Activated CD4-positive, alpha-beta T cell treated with anti-CD3 and anti-CD28 coated beads, Interleukin-2, amount 50 U/mL, for 1 hour (primary cell): Measurements from ENCODE around the gene SUSD3.

ENCODE experiments used
- DNase-seq: peaks from one replicate; pipeline ENCODE4 v3.0.0-alpha.2; 2020

SUSD3 gene

GRCh38 chr9:93030642-93031628 lies 27.6 kb upstream of the SUSD3 start:
- DNase-seq = no peak

GRCh38 chr9:93031629-93032430 lies 26.7 kb upstream of the SUSD3 start:
- no peak for DNase-seq

GRCh38 chr9:93032545-93032944 lies 26.0 kb upstream of the SUSD3 start:
- no peak for DNase-seq

GRCh38 chr9:93033531-93033930 lies 25.0 kb upstream of the SUSD3 start:
- no peak for DNase-seq

GRCh38 chr9:93035106-93035660 lies 23.3 kb upstream of the SUSD3 start:
- DNase-seq = no peak

GRCh38 chr9:93035821-93036351 lies 22.6 kb upstream of the SUSD3 start:
- DNase-seq = no peak

GRCh38 chr9:93036887-93037475 lies 21.5 kb upstream of the SUSD3 start:
- no peak for DNase-seq

- DNase-seq = no peak
These were observed 21.0 kb upstream of the SUSD3 start for GRCh38 chr9:93037476-93037971.

GRCh38 chr9:93038918-93039317 lies 19.6 kb upstream of the SUSD3 start:
- DNase-seq = no peak

GRCh38 chr9:93039456-93039855 lies 19.0 kb upstream of the SUSD3 start:
- DNase-seq = no peak

- no peak for DNase-seq
These were observed 18.5 kb upstream of the SUSD3 start for GRCh38 chr9:93039976-93040375.

- DNase-seq = no peak
These were observed 18.1 kb upstream of the SUSD3 start for GRCh38 chr9:93040409-93040808.

- DNase-seq = no peak
These were observed 17.2 kb upstream of the SUSD3 start for GRCh38 chr9:93041108-93041802.

GRCh38 chr9:93043122-93043521 lies 15.4 kb upstream of the SUSD3 start:
- no peak for DNase-seq

GRCh38 chr9:93045521-93045920 lies 13.0 kb upstream of the SUSD3 start:
- no peak for DNase-seq

- no peak for DNase-seq
These were observed 9.7 kb upstream of the SUSD3 start for GRCh38 chr9:93048566-93049448.

GRCh38 chr9:93049491-93049890 lies 9.0 kb upstream of the SUSD3 start:
- DNase-seq = no peak

- no peak for DNase-seq
These were observed 8.3 kb upstream of the SUSD3 start for GRCh38 chr9:93050231-93050630.

- no peak for DNase-seq
These were observed 6.8 kb upstream of the SUSD3 start for GRCh38 chr9:93051680-93052089.

- no peak for DNase-seq
These were observed 5.5 kb upstream of the SUSD3 start for GRCh38 chr9:93052791-93053540.
